Gastroesophageal sphincter (tissue), 3 donors: ENCODE results near the gene H1-8.

Source experiments
- EP300 ChIP-seq: sonication (generic); formaldehyde crosslinking; IDR thresholded peaks from one replicate; pipeline ENCODE4 v1.6.1; 2017; ENCODE audit warnings: antibody characterized with exemption, mild to moderate bottlenecking
- POLR2A ChIP-seq, 2 donors: fragments of 450-650 bp; IDR thresholded peaks; one replicate each; pipeline ENCODE4 v1.6.1; 2017; ENCODE audit warnings: antibody characterized with exemption in 2 of 2, mild to moderate bottlenecking in 2 of 2, moderate library complexity in 1 of 2
- POLR2AphosphoS5 ChIP-seq: sonication (generic); formaldehyde crosslinking; IDR thresholded peaks from one replicate; pipeline ENCODE4 v1.6.1; 2017; ENCODE audit warnings: antibody characterized with exemption
- TF ChIP-seq, protein P1 (sequence below), 4 experiments: fragments of 200-600 bp in 2 of 4; fragments of 450-650 bp in 2 of 4; sonication (generic) in 1 of 4; IDR thresholded peaks; one replicate each; pipeline ENCODE4 v1.5.1; 2017 to 2019; ENCODE audit warnings: antibody characterized with exemption in 4 of 4, mild to moderate bottlenecking in 2 of 4, moderate library complexity in 2 of 4

GRCh38 chr3:129569856-129570255, 26.9 kb downstream of the H1-8 start:
- TF ChIP-seq, protein P1, sequence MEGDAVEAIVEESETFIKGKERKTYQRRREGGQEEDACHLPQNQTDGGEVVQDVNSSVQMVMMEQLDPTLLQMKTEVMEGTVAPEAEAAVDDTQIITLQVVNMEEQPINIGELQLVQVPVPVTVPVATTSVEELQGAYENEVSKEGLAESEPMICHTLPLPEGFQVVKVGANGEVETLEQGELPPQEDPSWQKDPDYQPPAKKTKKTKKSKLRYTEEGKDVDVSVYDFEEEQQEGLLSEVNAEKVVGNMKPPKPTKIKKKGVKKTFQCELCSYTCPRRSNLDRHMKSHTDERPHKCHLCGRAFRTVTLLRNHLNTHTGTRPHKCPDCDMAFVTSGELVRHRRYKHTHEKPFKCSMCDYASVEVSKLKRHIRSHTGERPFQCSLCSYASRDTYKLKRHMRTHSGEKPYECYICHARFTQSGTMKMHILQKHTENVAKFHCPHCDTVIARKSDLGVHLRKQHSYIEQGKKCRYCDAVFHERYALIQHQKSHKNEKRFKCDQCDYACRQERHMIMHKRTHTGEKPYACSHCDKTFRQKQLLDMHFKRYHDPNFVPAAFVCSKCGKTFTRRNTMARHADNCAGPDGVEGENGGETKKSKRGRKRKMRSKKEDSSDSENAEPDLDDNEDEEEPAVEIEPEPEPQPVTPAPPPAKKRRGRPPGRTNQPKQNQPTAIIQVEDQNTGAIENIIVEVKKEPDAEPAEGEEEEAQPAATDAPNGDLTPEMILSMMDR (IDR thresholded peaks at IDR 0.05), result no peak
- TF ChIP-seq POLR2A (IDR thresholded peaks at IDR 0.05) (no peak), EP300 (no peak), POLR2AphosphoS5 (no peak)
